ENCODE data around the gene TNNT3.
"Not testable (repeated sequence)": the region's sequence is repeated elsewhere in the genome, so short reads cannot be mapped to it uniquely, and the experiment has no call there.

The TNNT3 gene

GRCh38 chr11:1881442-1882264 is 37.9 kb upstream of the TNNT3 start:
- Mint-ChIP-seq H3K4me1 (peaks cover 16% of the 10 kb centered on the region), H3K9me3 (no peaks in the 10 kb centered on the region), H3K36me3 (ENCODE audit: low read depth) (no peaks in the 10 kb centered on the region), H3K27ac (peak overlapping the region; percentile 73 to 98 (median 94)), H3K27me3 (ENCODE audit: low read depth) (no peaks in the 10 kb centered on the region), H3K4me3 (no peak overlapping the region)
- no peak for TF ChIP-seq CTCF (IDR thresholded peaks at IDR 0.05; ENCODE audit: unreplicated experiment in 3 of 3)

- Mint-ChIP-seq H3K4me1 (peaks cover 13% of the 10 kb centered on the region), H3K27ac (peak overlapping the region; percentile 72 to 77 (median 73)), H3K36me3 (ENCODE audit: low read depth) (no peaks in the 10 kb centered on the region), H3K9me3 (no peaks in the 10 kb centered on the region), H3K4me3 (no peak overlapping the region), H3K27me3 (ENCODE audit: low read depth) (no peaks in the 10 kb centered on the region)
- peak; percentile 93 to 97 (median 96) for TF ChIP-seq CTCF (IDR thresholded peaks at IDR 0.05; ENCODE audit: unreplicated experiment in 3 of 3)
These were observed 37.0 kb upstream of the TNNT3 start for GRCh38 chr11:1882265-1883238.

- H3K4me1 Mint-ChIP-seq = peaks cover 14% of the 10 kb centered on the region
- no peaks in the 10 kb centered on the region for H3K9me3 Mint-ChIP-seq
- H3K36me3 Mint-ChIP-seq (ENCODE audit: low read depth) = no peaks in the 10 kb centered on the region
- no peak overlapping the region for H3K4me3 Mint-ChIP-seq
- H3K27me3 Mint-ChIP-seq (ENCODE audit: low read depth) = no peaks in the 10 kb centered on the region
- H3K27ac Mint-ChIP-seq = no peak overlapping the region
- no peak for TF ChIP-seq CTCF (IDR thresholded peaks at IDR 0.05; ENCODE audit: unreplicated experiment in 3 of 3)
These were observed 35.9 kb upstream of the TNNT3 start for GRCh38 chr11:1883346-1884302.

- Mint-ChIP-seq H3K4me3 (no peak overlapping the region), H3K36me3 (ENCODE audit: low read depth) (no peaks in the 10 kb centered on the region), H3K27ac (no peak overlapping the region), H3K9me3 (no peaks in the 10 kb centered on the region), H3K4me1 (peaks cover 17% of the 10 kb centered on the region), H3K27me3 (ENCODE audit: low read depth) (no peaks in the 10 kb centered on the region)
- TF ChIP-seq CTCF (IDR thresholded peaks at IDR 0.05; ENCODE audit: unreplicated experiment in 3 of 3) = no peak
These were observed 35.2 kb upstream of the TNNT3 start for GRCh38 chr11:1884303-1884700.

GRCh38 chr11:1886551-1886950 is 33.0 kb upstream of the TNNT3 start:
- H3K9me3 Mint-ChIP-seq; H3K4me1 Mint-ChIP-seq; H3K27me3 Mint-ChIP-seq (ENCODE audit: low read depth); H3K36me3 Mint-ChIP-seq (ENCODE audit: low read depth); H3K4me3 Mint-ChIP-seq: not testable (repeated sequence)
- H3K27ac Mint-ChIP-seq = peak overlapping the region in 2 of 3 experiments; percentile 31 to 55
